Heart left ventricle (tissue), 16 donors: ENCODE results near the gene TBX3. TPM values are rescaled to one million over a fixed set of nuclear protein-coding genes. Genes with fewer than 3 reads are reported as not detected.

Experiments used
- ATAC-seq, 4 donors: fragments of 200-7000 bp; cut with Tn5 transposase; one replicate each; pipeline ENCODE4 v1.9.1; 2020 to 2022; ENCODE audit warnings: moderate library complexity in 4 of 4, mild to moderate bottlenecking in 3 of 4, moderate number of reproducible peaks in 1 of 4
- DNase-seq, 5 donors: peaks; one replicate each; pipeline ENCODE4 v3.0.0-alpha.2; 2020
- H3K27ac ChIP-seq, 12 donors: fragments of 200-600 bp; sonication (generic) in 4 of 12; one replicate each; pipeline versions ENCODE4 v1.5.0 to v1.8.0; 2016 to 2022; ENCODE audit warnings: mild to moderate bottlenecking in 2 of 12
- H3K27me3 ChIP-seq, 9 donors: fragments of 200-600 bp; sonication (generic) in 2 of 9; one replicate each; pipeline versions ENCODE4 v1.5.1 to v1.8.0; 2016 to 2022; ENCODE audit warnings: mild to moderate bottlenecking in 3 of 9
- H3K36me3 ChIP-seq, 9 donors: fragments of 200-600 bp; sonication (generic) in 2 of 9; one replicate each; pipeline versions ENCODE4 v1.5.0 to v1.8.0; 2018 to 2022; ENCODE audit warnings: mild to moderate bottlenecking in 2 of 9
- H3K4me1 ChIP-seq, 12 donors: fragments of 200-600 bp; sonication (generic) in 4 of 12; one replicate each; pipeline versions ENCODE4 v1.5.0 to v1.8.0; 2016 to 2022; ENCODE audit warnings: mild to moderate bottlenecking in 3 of 12
- H3K4me3 ChIP-seq, 12 donors: fragments of 200-600 bp; sonication (generic) in 4 of 12; one replicate each; pipeline versions ENCODE4 v1.5.0 to v1.8.0; 2017 to 2022; ENCODE audit warnings: mild to moderate bottlenecking in 9 of 12, moderate library complexity in 4 of 12
- H3K9me3 ChIP-seq, 12 donors: fragments of 200-600 bp; sonication (generic) in 4 of 12; one replicate each; pipeline versions ENCODE4 v1.5.0 to v1.8.0; 2016 to 2022; ENCODE audit warnings: mild to moderate bottlenecking in 1 of 12
- POLR2A ChIP-seq, 2 donors: fragments of 450-650 bp; IDR thresholded peaks; one replicate each; pipeline ENCODE4 v1.6.1; 2017; ENCODE audit warnings: antibody characterized with exemption in 2 of 2, mild to moderate bottlenecking in 2 of 2, moderate library complexity in 2 of 2
- WGBS, 4 donors: extraction: QIAGEN DNeasy Blood & Tissue Kit in 2 of 4; methylation state at CpG; one replicate each; pipeline versions ENCODE4 v1.1.5 to v1.1.7; 2013 to 2018; 5-methylcytosine and 5-hydroxymethylcytosine counted together
- intact Hi-C, 10 donors: fragments of 100-400 bp; cut with DNase I; formaldehyde crosslinking; loops; one replicate each; pipeline versions ENCODE4 v1.11.1 to v1.14.2; 2022
- polyA plus RNA-seq, 2 donors: library from polyadenylated mRNA; stranded (reverse); fragments of 200-250 nt; gene quantifications; one replicate each; pipeline ENCODE4 v1.2.3, GENCODE V29; 2013
- total RNA-seq, 9 donors: library from RNA; depleted of rRNA in 2 of 9; stranded (reverse); fragments of >200 nt in 2 of 9; fragmentation: NEBNext Ultra II Directional in 3 of 9; extraction: Animal tissue kit (Norgen Biotek cat#: 25700) in 3 of 9; gene quantifications; one replicate each; pipeline versions ENCODE4 v1.1.0 to v1.2.4, GENCODE V29; 2016 to 2023
- TF ChIP-seq, protein P1 (sequence below), 12 donors: fragments of 200-600 bp; sonication (generic) in 4 of 12; IDR thresholded peaks; one replicate each; pipeline versions ENCODE4 v1.5.0 to v1.8.0; 2018 to 2022; ENCODE audit warnings: antibody characterized with exemption in 12 of 12, mild to moderate bottlenecking in 5 of 12
- donor health status: ischemic (EF 13 %, LVEDD 7.1; RV severe dilation, severe dysfunction).
- donor health status: healthy with polysubstance abuse.
- donor health status: DM: no; HTN: yes; CAD: no.
- donor health status: DM: no; HTN: no; CAD: no.
- donor health status: ischemic (EF 25% LVEDD 6.9; RV normal size, moderate dysfunction).
- donor health status: ischemic (EF 25% LVEDD 5.7; RV mildly dilated, moderate dysfunction).
- donor health status: healthy.
- donor health status: DM: yes; HTN: yes; CAD: no.
- donor health status: ischemic (EF 35%, LVEDD 5.7; RV mildly dilated, moderate dysfunction).
- donor health status: nonischemic (EF 11% LVEDD 7.7; RV severe dilation, severe dysfunction).
- donor health status: DM: yes; HTN: yes; CAD: no.
- donor health status: PGD.
- donor health status: ischemic (EF 29% LVEDD 5.4; RV normal size, mild dysfunction).
- donor health status: nonischemic (EF 23%, LVEDD 6.1; RV moderate dilation, normal function).

TBX3 gene
- total and polyA plus RNA-seq, 11 donors = 10.3 to 31.3 (median 15.7) TPM

DNA sequence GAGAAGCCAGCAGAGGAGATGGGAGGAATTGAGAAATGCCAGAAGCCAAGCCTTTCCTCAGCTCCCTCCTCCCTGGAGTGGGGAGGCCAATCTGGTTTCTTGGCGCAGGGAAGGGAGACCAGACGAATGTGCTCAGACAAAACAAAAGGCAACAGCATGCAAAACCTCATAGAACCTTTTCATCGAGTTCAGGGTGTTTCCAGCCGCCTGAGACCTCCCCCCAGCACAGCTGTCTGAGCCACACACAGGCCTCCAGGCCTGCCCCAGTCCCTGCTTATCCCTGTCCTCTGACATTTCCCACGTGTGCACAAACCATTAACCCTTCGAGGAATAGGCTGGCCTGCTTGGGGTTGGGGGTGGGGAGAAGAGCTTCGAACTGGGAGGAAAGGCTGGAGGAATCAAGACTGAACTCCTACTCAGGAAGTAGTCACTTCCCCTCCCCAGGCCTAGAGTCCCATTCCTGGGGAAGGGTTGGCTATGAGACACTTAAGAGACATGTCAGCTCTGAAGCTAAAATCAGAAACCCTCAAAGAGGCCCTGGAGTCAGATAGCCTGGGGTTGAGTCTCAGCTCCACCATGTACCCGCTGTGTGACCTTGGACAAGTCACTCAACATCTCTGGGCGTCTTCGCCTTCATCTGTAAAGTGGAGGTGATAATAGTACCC lies 10.7 kb downstream of the TBX3 start:
- ATAC-seq = peak; percentile 12 to 49 (median 36)

DNA sequence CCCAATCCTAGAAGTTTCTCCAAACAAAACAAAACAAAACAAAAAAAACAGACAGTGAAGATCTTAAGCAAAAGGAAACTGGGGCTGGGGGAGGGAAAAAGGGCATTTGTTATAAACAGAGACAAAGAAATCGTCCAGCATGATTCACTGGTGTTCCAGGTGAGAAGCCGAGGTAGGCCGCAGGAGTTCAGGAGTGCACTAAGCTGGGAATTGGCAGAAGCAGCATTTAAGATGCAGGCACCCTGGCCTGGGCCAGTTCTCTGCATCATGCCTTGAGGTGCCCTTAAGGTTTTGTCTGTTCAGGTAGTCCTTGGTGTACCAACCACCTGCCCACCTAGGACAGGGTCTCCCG lies 11.2 kb downstream of the TBX3 start:
- Histone ChIP-seq H3K4me3 (peak overlapping the region in 2 of 12 donors; percentile 6 to 13), H3K4me1 (peaks cover 0 to 53% (median 9%) of the 10 kb centered on the region in 12 donors), H3K36me3 (peaks cover 0 to 64% (median 42%) of the 10 kb centered on the region in 9 donors), H3K27me3 (peaks cover 0 to 51% (median 3%) of the 10 kb centered on the region in 9 donors), H3K27ac (peak overlapping the region in 4 of 12 donors; percentile 9 to 58 (median 34)), H3K9me3 (no peaks in the 10 kb centered on the region)
- no peak for DNase-seq
- WGBS, 4 donors = 53 to 80% (median 68%) methylated on average over 4 of the region's 4 CpGs
- intact Hi-C loops = loop anchor here in 2 of 10 donors (5.0 to 10.0 kb wide), 2 partner anchors 502 to 665 kb away; no protein-coding TSS in a partner anchor
- TF ChIP-seq, protein P1, sequence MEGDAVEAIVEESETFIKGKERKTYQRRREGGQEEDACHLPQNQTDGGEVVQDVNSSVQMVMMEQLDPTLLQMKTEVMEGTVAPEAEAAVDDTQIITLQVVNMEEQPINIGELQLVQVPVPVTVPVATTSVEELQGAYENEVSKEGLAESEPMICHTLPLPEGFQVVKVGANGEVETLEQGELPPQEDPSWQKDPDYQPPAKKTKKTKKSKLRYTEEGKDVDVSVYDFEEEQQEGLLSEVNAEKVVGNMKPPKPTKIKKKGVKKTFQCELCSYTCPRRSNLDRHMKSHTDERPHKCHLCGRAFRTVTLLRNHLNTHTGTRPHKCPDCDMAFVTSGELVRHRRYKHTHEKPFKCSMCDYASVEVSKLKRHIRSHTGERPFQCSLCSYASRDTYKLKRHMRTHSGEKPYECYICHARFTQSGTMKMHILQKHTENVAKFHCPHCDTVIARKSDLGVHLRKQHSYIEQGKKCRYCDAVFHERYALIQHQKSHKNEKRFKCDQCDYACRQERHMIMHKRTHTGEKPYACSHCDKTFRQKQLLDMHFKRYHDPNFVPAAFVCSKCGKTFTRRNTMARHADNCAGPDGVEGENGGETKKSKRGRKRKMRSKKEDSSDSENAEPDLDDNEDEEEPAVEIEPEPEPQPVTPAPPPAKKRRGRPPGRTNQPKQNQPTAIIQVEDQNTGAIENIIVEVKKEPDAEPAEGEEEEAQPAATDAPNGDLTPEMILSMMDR (IDR thresholded peaks at IDR 0.05) = no peak
- TF ChIP-seq POLR2A (IDR thresholded peaks at IDR 0.05) = no peak
- no peak for ATAC-seq

More for the DNA sequence above, 10.7 kb downstream of the TBX3 start:
- WGBS, 4 donors = 45 to 59% (median 56%) methylated on average over 10 of the region's 10 CpGs
- Histone ChIP-seq H3K36me3 (peaks cover 0 to 67% (median 42%) of the 10 kb centered on the region in 9 donors), H3K4me1 (peaks cover 0 to 54% (median 10%) of the 10 kb centered on the region in 12 donors), H3K27me3 (peaks cover 0 to 47% (median 3%) of the 10 kb centered on the region in 9 donors), H3K27ac (peak overlapping the region in 5 of 12 donors; percentile 20 to 58 (median 36)), H3K9me3 (no peaks in the 10 kb centered on the region), H3K4me3 (peak overlapping the region in 1 of 12 donors; percentile 6)
- TF ChIP-seq, protein P1 (IDR thresholded peaks at IDR 0.05) = no peak
- no peak for TF ChIP-seq POLR2A (IDR thresholded peaks at IDR 0.05)
- intact Hi-C loops = loop anchor here in 2 of 10 donors (5.0 to 10.0 kb wide), 2 partner anchors 502 to 664 kb away; no protein-coding TSS in a partner anchor
- DNase-seq = no peak

DNA sequence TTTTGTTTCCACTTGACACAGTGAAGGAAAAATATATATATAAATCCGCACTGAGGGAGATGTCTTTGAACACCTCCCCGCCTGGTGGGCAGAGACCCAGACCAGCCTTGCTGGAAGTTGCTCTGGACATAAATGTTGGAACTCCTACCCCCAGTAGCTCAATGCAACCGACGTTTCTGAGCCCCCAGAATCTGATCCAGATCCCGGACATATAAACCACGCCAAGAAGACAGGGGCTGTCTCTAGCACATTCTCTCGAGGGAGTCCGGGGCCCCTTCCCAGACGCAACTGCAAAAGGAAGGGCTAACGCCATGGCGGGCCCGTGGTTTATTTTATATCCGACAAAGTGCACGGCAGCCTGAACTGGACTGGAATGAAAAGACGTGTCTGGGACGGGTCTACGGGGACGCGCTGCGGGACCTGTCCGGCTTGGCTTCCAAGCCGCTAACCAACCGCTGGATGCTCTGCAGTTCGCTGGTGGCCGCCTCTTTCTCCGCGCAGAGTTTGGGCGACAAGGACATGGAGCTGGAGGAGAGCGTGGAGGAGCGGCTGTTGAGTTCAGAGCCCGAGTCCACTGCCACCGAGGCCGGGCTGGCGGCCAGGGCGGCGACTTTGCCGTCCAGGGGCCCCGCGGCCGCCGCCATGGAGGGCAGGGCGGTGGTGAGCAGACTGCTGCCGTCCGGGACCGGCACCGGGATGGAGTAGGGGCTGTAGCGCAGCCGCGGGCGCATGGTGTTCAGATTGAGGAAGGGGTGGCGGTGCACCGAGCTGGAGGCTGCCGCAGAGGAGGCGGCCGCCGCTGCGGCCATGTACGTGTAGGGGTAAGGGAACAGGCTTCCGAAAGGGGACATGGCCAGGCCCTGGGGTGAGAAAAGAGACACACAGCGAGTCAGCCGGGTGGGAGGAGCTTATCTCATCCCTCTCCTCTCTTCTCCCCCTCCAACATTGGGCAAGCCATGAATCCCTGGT lies 12.2 kb downstream of the TBX3 start:
- WGBS, 4 donors = 60 to 82% (median 73%) methylated on average over 61 of the region's 61 CpGs
- Histone ChIP-seq H3K27me3 (peaks cover 6 to 61% (median 12%) of the 10 kb centered on the region in 9 donors), H3K27ac (peak overlapping the region in 7 of 12 donors; percentile 11 to 59 (median 46)), H3K4me3 (peak overlapping the region in 5 of 12 donors; percentile 13 to 33 (median 25)), H3K36me3 (peaks cover 0 to 55% (median 42%) of the 10 kb centered on the region in 9 donors), H3K4me1 (peaks cover 0 to 50% (median 4%) of the 10 kb centered on the region in 12 donors), H3K9me3 (no peaks in the 10 kb centered on the region)
- intact Hi-C loops = loop anchor here in 2 of 10 donors (5.0 to 10.0 kb wide), 2 partner anchors 503 to 666 kb away; no protein-coding TSS in a partner anchor
- TF ChIP-seq, protein P1 (IDR thresholded peaks at IDR 0.05) = no peak
- no peak for TF ChIP-seq POLR2A (IDR thresholded peaks at IDR 0.05)
- no peak for ATAC-seq
- peak in 1 of 5 donors; percentile 65 for DNase-seq
